Neuronal stem cell (in vitro differentiated cells): ENCODE results near the gene FAM117B.

Experiments used
- DNase-seq: peaks from one replicate; pipeline ENCODE4 v3.0.0-alpha.2; 2013; ENCODE audit warnings: low spot score
- H2AFZ ChIP-seq: one replicate; pipeline ENCODE4 v1.6.1; 2013; ENCODE audit warnings: mild to moderate bottlenecking, low read length, inconsistent platforms
- H2AK5ac ChIP-seq: 2 replicates; pipeline ENCODE4 v1.6.1; 2013; ENCODE audit warnings: low read depth, mild to moderate bottlenecking, inconsistent platforms, low read length, moderate library complexity, mixed read lengths
- H2BK120ac ChIP-seq: 2 replicates; pipeline ENCODE4 v1.6.1; 2013; ENCODE audit warnings: low read depth, mild to moderate bottlenecking, inconsistent platforms, low read length, moderate library complexity, mixed read lengths
- H2BK12ac ChIP-seq: one replicate; pipeline ENCODE4 v1.6.1; 2013; ENCODE audit warnings: low read length, inconsistent platforms
- H2BK15ac ChIP-seq: 2 replicates; pipeline ENCODE4 v1.6.1; 2013; ENCODE audit warnings: mild to moderate bottlenecking, low read length, inconsistent platforms, mixed read lengths
- H2BK5ac ChIP-seq: one replicate; pipeline ENCODE4 v1.6.1; 2013; ENCODE audit warnings: inconsistent platforms, mild to moderate bottlenecking, low read length, moderate library complexity
- H3K14ac ChIP-seq: one replicate; pipeline ENCODE4 v1.6.1; 2013; ENCODE audit warnings: low read length, inconsistent platforms
- H3K18ac ChIP-seq: 2 replicates; pipeline ENCODE4 v1.6.1; 2013; ENCODE audit warnings: low read length, inconsistent platforms
- H3K23ac ChIP-seq: 2 replicates; pipeline ENCODE4 v1.6.1; 2013; ENCODE audit warnings: low read depth, mild to moderate bottlenecking, mixed read lengths, low read length, inconsistent platforms; ENCODE audit not compliant: poor library complexity
- H3K27ac ChIP-seq: replicated peaks from 3 replicates; pipeline ENCODE4 v1.5.1; 2013; ENCODE audit warnings: low read length, inconsistent platforms
- H3K27me3 ChIP-seq, 3 experiments: 2 replicates each; pipeline ENCODE4 v1.6.1; 2013; ENCODE audit warnings: low read length in 3 of 3, mild to moderate bottlenecking in 2 of 3, inconsistent platforms in 1 of 3, low read depth in 1 of 3, mixed read lengths in 1 of 3, moderate library complexity in 1 of 3; ENCODE audit not compliant: control insufficient read depth in 3 of 3, insufficient read depth in 3 of 3
- H3K36me3 ChIP-seq, 2 donors: replicated peaks in 1 of 2; 2 replicates each; pipeline ENCODE4 v1.6.1; 2013; ENCODE audit warnings: low read length in 2 of 2; ENCODE audit not compliant: control insufficient read depth in 2 of 2, insufficient read depth in 2 of 2
- H3K4ac ChIP-seq: 2 replicates; pipeline ENCODE4 v1.6.1; 2013; ENCODE audit warnings: inconsistent platforms, mild to moderate bottlenecking, low read length, moderate library complexity
- H3K4me1 ChIP-seq, 2 donors: 1 replicate in 1 of 2; 2 replicates in 1 of 2; pipeline ENCODE4 v1.6.1; 2013; ENCODE audit warnings: low read length in 2 of 2, low read depth in 1 of 2; ENCODE audit not compliant: control insufficient read depth in 2 of 2, insufficient read depth in 1 of 2
- H3K4me2 ChIP-seq: one replicate; pipeline ENCODE4 v1.6.1; 2013; ENCODE audit warnings: mild to moderate bottlenecking, low read length, inconsistent platforms; ENCODE audit not compliant: insufficient read depth, poor library complexity, severe bottlenecking
- H3K4me3 ChIP-seq, 2 donors: 2 replicates each; pipeline ENCODE4 v1.5.1; 2013; ENCODE audit warnings: low read length in 2 of 2, mild to moderate bottlenecking in 2 of 2, inconsistent platforms in 1 of 2, moderate library complexity in 1 of 2
- H3K79me1 ChIP-seq: one replicate; pipeline ENCODE4 v1.6.1; 2013; ENCODE audit warnings: low read depth, mild to moderate bottlenecking, inconsistent platforms, low read length, moderate library complexity
- H3K9ac ChIP-seq: one replicate; pipeline ENCODE4 v1.6.1; 2013; ENCODE audit warnings: mild to moderate bottlenecking, low read depth, low read length, inconsistent platforms; ENCODE audit not compliant: poor library complexity
- H3K9me3 ChIP-seq, 2 donors: replicated peaks in 1 of 2; 2 replicates each; pipeline versions ENCODE3 to v1.6.1; 2013; ENCODE audit warnings: low read length in 2 of 2, mild to moderate bottlenecking in 2 of 2, inconsistent platforms in 1 of 2, low read depth in 1 of 2, mixed read lengths in 1 of 2, moderate library complexity in 1 of 2; ENCODE audit not compliant: control insufficient read depth in 2 of 2, insufficient read depth in 1 of 2
- H4K8ac ChIP-seq: one replicate; pipeline ENCODE4 v1.6.1; 2013; ENCODE audit warnings: low read depth, mild to moderate bottlenecking, inconsistent platforms, low read length, moderate library complexity
- H4K91ac ChIP-seq: one replicate; pipeline ENCODE4 v1.6.1; 2013; ENCODE audit warnings: low read length, low read depth, mild to moderate bottlenecking, inconsistent platforms; ENCODE audit not compliant: poor library complexity
- WGBS, 2 donors: extraction: QIAGEN DNeasy Blood & Tissue Kit; methylation state at CpG; one replicate each; pipeline ENCODE4 v1.1.7; 2013; ENCODE audit warnings: missing lambda C conversion rate in 2 of 2, mixed read lengths in 1 of 2; ENCODE audit not compliant: insufficient read length in 2 of 2, insufficient replicate concordance in 1 of 2; ENCODE audit errors: extremely low coverage in 2 of 2; 5-methylcytosine and 5-hydroxymethylcytosine counted together

The FAM117B gene

GRCh38 chr2:202754936-202755335 lies 120.2 kb downstream of the FAM117B start:
- Histone ChIP-seq H3K14ac (no peak overlapping the region), H3K27me3 (no peaks in the 10 kb centered on the region), H2AFZ (no peak overlapping the region), H3K4me3 (no peak overlapping the region), H3K79me1 (no peaks in the 10 kb centered on the region), H3K36me3 (peaks cover 4 to 45% of the 10 kb centered on the region in 2 donors), H4K91ac (no peak overlapping the region), H3K9ac (no peak overlapping the region), H2AK5ac (no peak overlapping the region), H3K23ac (no peak overlapping the region), H4K8ac (no peak overlapping the region), H3K18ac (no peak overlapping the region), H3K9me3 (no peaks in the 10 kb centered on the region), H3K4me2 (no peak overlapping the region), H2BK5ac (no peak overlapping the region), H2BK15ac (no peak overlapping the region), H3K27ac (no peak overlapping the region), H3K4me1 (no peaks in the 10 kb centered on the region), H2BK12ac (no peak overlapping the region), H2BK120ac (no peak overlapping the region), H3K4ac (no peak overlapping the region)
- DNase-seq, result no peak
- no CpG with 5 or more reads among the region's 6 CpGs for WGBS, 2 donors

- Histone ChIP-seq H3K27ac (no peak overlapping the region), H3K14ac (no peak overlapping the region), H3K79me1 (no peaks in the 10 kb centered on the region), H3K36me3 (peaks cover 6 to 60% of the 10 kb centered on the region in 2 donors), H3K18ac (no peak overlapping the region), H2BK12ac (no peak overlapping the region), H2AK5ac (no peak overlapping the region), H3K4me3 (no peak overlapping the region), H4K8ac (no peak overlapping the region), H2BK15ac (no peak overlapping the region), H2BK120ac (no peak overlapping the region), H2AFZ (no peak overlapping the region), H2BK5ac (no peak overlapping the region), H3K4me1 (no peaks in the 10 kb centered on the region), H3K9ac (no peak overlapping the region), H3K23ac (no peak overlapping the region), H4K91ac (no peak overlapping the region), H3K27me3 (no peaks in the 10 kb centered on the region), H3K9me3 (no peaks in the 10 kb centered on the region), H3K4ac (no peak overlapping the region), H3K4me2 (no peak overlapping the region)
- DNase-seq, result no peak
- WGBS, 2 donors, result no CpG with 5 or more reads among the region's 3 CpGs
Measured at GRCh38 chr2:202756598-202756997, 121.8 kb downstream of the FAM117B start.

GRCh38 chr2:202757339-202757738 lies 122.6 kb downstream of the FAM117B start:
- H3K79me1 ChIP-seq, result no peaks in the 10 kb centered on the region
- H4K8ac ChIP-seq, result no peak overlapping the region
- WGBS, 2 donors, result no CpG with 5 or more reads among the region's 5 CpGs
- H2AK5ac ChIP-seq, result no peak overlapping the region
- no peak overlapping the region for H2BK120ac ChIP-seq
- no peaks in the 10 kb centered on the region for H3K9me3 ChIP-seq
- H2BK12ac ChIP-seq, result no peak overlapping the region
- H3K27ac ChIP-seq, result no peak overlapping the region
- H3K18ac ChIP-seq, result no peak overlapping the region
- no peak for DNase-seq
- H3K27me3 ChIP-seq, result no peaks in the 10 kb centered on the region
- H4K91ac ChIP-seq, result no peak overlapping the region
- no peak overlapping the region for H2BK15ac ChIP-seq
- H3K4me1 ChIP-seq, result no peaks in the 10 kb centered on the region
- no peak overlapping the region for H3K14ac ChIP-seq
- no peak overlapping the region for H3K23ac ChIP-seq
- H3K4ac ChIP-seq, result no peak overlapping the region
- H3K36me3 ChIP-seq, result peaks cover 6 to 67% of the 10 kb centered on the region in 2 donors
- H3K4me2 ChIP-seq, result no peak overlapping the region
- H3K4me3 ChIP-seq, result no peak overlapping the region
- H3K9ac ChIP-seq, result no peak overlapping the region
- H2AFZ ChIP-seq, result no peak overlapping the region
- H2BK5ac ChIP-seq, result no peak overlapping the region

- Histone ChIP-seq H2BK120ac (no peak overlapping the region), H3K4me3 (no peak overlapping the region), H2BK15ac (no peak overlapping the region), H3K79me1 (no peaks in the 10 kb centered on the region), H3K14ac (no peak overlapping the region), H3K18ac (no peak overlapping the region), H2BK12ac (no peak overlapping the region), H3K36me3 (peaks cover 6 to 71% of the 10 kb centered on the region in 2 donors), H3K9ac (no peak overlapping the region), H3K27ac (no peak overlapping the region), H4K8ac (no peak overlapping the region), H3K23ac (no peak overlapping the region), H3K27me3 (no peaks in the 10 kb centered on the region), H2AK5ac (no peak overlapping the region), H3K4me1 (no peaks in the 10 kb centered on the region), H3K9me3 (no peaks in the 10 kb centered on the region), H3K4ac (no peak overlapping the region), H2BK5ac (no peak overlapping the region), H2AFZ (no peak overlapping the region), H3K4me2 (no peak overlapping the region), H4K91ac (no peak overlapping the region)
- DNase-seq, result no peak
- WGBS, 2 donors, result no CpG with 5 or more reads among the region's 4 CpGs
Measured at GRCh38 chr2:202758128-202758527, 123.4 kb downstream of the FAM117B start.
